B cell (primary cell): ENCODE data around the gene CEP295NL. TPM values are rescaled to one million over a fixed set of nuclear protein-coding genes. Genes with fewer than 3 reads are reported as not detected.

ENCODE experiments used
- ATAC-seq: fragments of 200-7000 bp; cut with Tn5 transposase; one replicate; pipeline ENCODE4 v1.10.0; 2021; ENCODE audit warnings: low read depth, mild to moderate bottlenecking, moderate number of reproducible peaks, moderate library complexity
- CTCF ChIA-PET: fragments of 350-600 bp; sonication (Branson Sonifier 250); formaldehyde crosslinking; loops from one replicate; lab custom pipeline; 2021; ENCODE audit warnings: antibody characterized with exemption, inconsistent platforms; lab: Charles Lee
- POLR2A ChIA-PET: fragments of 350-600 bp; sonication (Branson Sonifier 250); formaldehyde crosslinking; loops from one replicate; lab custom pipeline; 2021; ENCODE audit warnings: antibody characterized with exemption; lab: Charles Lee
- DNase-seq: peaks from one replicate; pipeline ENCODE4 v3.0.0; 2013
- H2AFZ ChIP-seq: 2 replicates; pipeline ENCODE4 v1.6.1; 2012; ENCODE audit warnings: mild to moderate bottlenecking, low read depth, low read length; ENCODE audit not compliant: insufficient read depth, poor library complexity, severe bottlenecking
- H3K27ac ChIP-seq, 2 donors: 1 replicate in 1 of 2; 2 replicates in 1 of 2; pipeline ENCODE4 v1.5.1; 2012 to 2013; ENCODE audit warnings: low read length in 2 of 2, mild to moderate bottlenecking in 2 of 2, moderate library complexity in 1 of 2
- H3K27me3 ChIP-seq, 4 experiments: fragments of 200-600 bp in 1 of 4; sonication (generic) in 1 of 4; replicated peaks in 1 of 4; 1 replicate in 2 of 4; 2 replicates in 2 of 4; pipeline versions ENCODE4 v1.6.1 to v1.7.0; 2013 to 2016; ENCODE audit warnings: low read length in 3 of 4, mild to moderate bottlenecking in 2 of 4, mixed read lengths in 1 of 4, moderate library complexity in 1 of 4; ENCODE audit not compliant: insufficient read depth in 4 of 4, control insufficient read depth in 3 of 4; ENCODE audit errors: control extremely low read depth in 1 of 4
- H3K36me3 ChIP-seq, 2 experiments: replicated peaks in 1 of 2; 1 replicate in 1 of 2; 2 replicates in 1 of 2; pipeline versions ENCODE4 v1.6.1 to v1.7.1; 2013; ENCODE audit warnings: low read length in 1 of 2; ENCODE audit not compliant: insufficient read depth in 2 of 2, control insufficient read depth in 1 of 2; ENCODE audit errors: control extremely low read depth in 1 of 2, extremely low read depth in 1 of 2
- H3K4me1 ChIP-seq, 2 donors: fragments of 200-600 bp in 1 of 2; sonication (generic) in 1 of 2; 1 replicate in 1 of 2; 2 replicates in 1 of 2; pipeline versions ENCODE4 v1.5.1 to v1.6.1; 2013 to 2017; ENCODE audit warnings: low read length in 2 of 2; ENCODE audit not compliant: control insufficient read depth in 2 of 2, insufficient read depth in 2 of 2
- H3K4me2 ChIP-seq: replicated peaks from 2 replicates; pipeline ENCODE3; 2012; ENCODE audit warnings: mild to moderate bottlenecking, low read depth, low read length; ENCODE audit not compliant: poor library complexity, severe bottlenecking
- H3K4me3 ChIP-seq, 5 experiments: fragments of 200-600 bp in 1 of 5; sonication (generic) in 1 of 5; 1 replicate in 3 of 5; 2 replicates in 2 of 5; pipeline versions ENCODE4 v1.5.1 to v1.7.0; 2011 to 2016; ENCODE audit warnings: low read length in 4 of 5, mild to moderate bottlenecking in 4 of 5, low read depth in 2 of 5, control low read depth in 1 of 5, moderate library complexity in 1 of 5; ENCODE audit not compliant: insufficient read depth in 1 of 5; ENCODE audit errors: control extremely low read depth in 1 of 5, extremely low read depth in 1 of 5
- H3K79me2 ChIP-seq: fragments of 200-600 bp; sonication (generic); one replicate; pipeline ENCODE4 v1.6.0; 2016; ENCODE audit warnings: low read length; ENCODE audit not compliant: control insufficient read depth, insufficient read depth
- H3K9ac ChIP-seq: fragments of 200-600 bp; sonication (generic); 2 replicates; pipeline ENCODE4 v1.6.1; 2017; ENCODE audit warnings: mild to moderate bottlenecking, low read length, moderate library complexity
- H3K9me3 ChIP-seq, 3 donors: one replicate each; pipeline versions ENCODE4 v1.6.1 to v1.7.1; 2013; ENCODE audit warnings: low read length in 2 of 3; ENCODE audit not compliant: control insufficient read depth in 2 of 3, insufficient read depth in 1 of 3; ENCODE audit errors: control extremely low read depth in 1 of 3
- H4K20me1 ChIP-seq: 2 replicates; pipeline ENCODE4 v1.6.0; 2012; ENCODE audit warnings: mild to moderate bottlenecking, low read length; ENCODE audit not compliant: insufficient read depth, control insufficient read depth, poor library complexity, severe bottlenecking
- H3K27ac Mint-ChIP-seq: one replicate; pipeline ENCODE4 v1.8.0; 2021; ENCODE audit warnings: mixed read lengths
- H3K27me3 Mint-ChIP-seq: one replicate; pipeline ENCODE4 v1.8.0; 2021; ENCODE audit warnings: mixed read lengths
- H3K4me1 Mint-ChIP-seq: one replicate; pipeline ENCODE4 v1.8.0; 2021; ENCODE audit warnings: mixed read lengths
- H3K4me3 Mint-ChIP-seq: one replicate; pipeline ENCODE4 v1.8.0; 2021; ENCODE audit warnings: mixed read lengths
- H3K9me3 Mint-ChIP-seq: one replicate; pipeline ENCODE4 v1.8.0; 2022; ENCODE audit warnings: mixed read lengths; ENCODE audit not compliant: insufficient read depth
- CTCF ChIP-seq: fragments of 200-600 bp; IDR thresholded peaks from one replicate; pipeline ENCODE4 v1.8.0; 2022; ENCODE audit warnings: antibody characterized with exemption, mild to moderate bottlenecking
- EZH2 ChIP-seq: IDR thresholded peaks from 2 replicates; pipeline ENCODE4 v1.6.1; 2012; ENCODE audit warnings: borderline replicate concordance, low read depth, mild to moderate bottlenecking, moderate library complexity, low read length; ENCODE audit not compliant: insufficient read depth, poor library complexity, severe bottlenecking
- WGBS: methylation state at CpG from one replicate; pipeline ENCODE4 v1.1.5; 2013; ENCODE audit warnings: missing lambda C conversion rate; ENCODE audit not compliant: insufficient coverage; 5-methylcytosine and 5-hydroxymethylcytosine counted together
- intact Hi-C: fragments of 100-400 bp; cut with micrococcal nuclease; formaldehyde crosslinking; loops from one replicate; pipeline ENCODE4 v1.10.0; 2022
- polyA plus RNA-seq: library from polyadenylated mRNA; depleted of rRNA; stranded (reverse); fragments of >200 nt; gene quantifications from 2 replicates; pipeline ENCODE4 v1.2.3, GENCODE V29; 2012
- total RNA-seq, 2 donors: library from RNA; stranded (reverse); fragments of 120-200 nt in 1 of 2; gene quantifications; 1 replicate in 1 of 2; 2 replicates in 1 of 2; pipeline versions ENCODE4 v1.2.3 to v1.2.4, GENCODE V29; 2013 to 2022

Gene CEP295NL
- total and polyA plus RNA-seq, 2 donors (not counting 1 experiment from before 2014, with no cell fraction given): 0.09 to 1.3 TPM

- ATAC-seq (no peak), DNase-seq (no peak)
- H3K27ac ChIP-seq: no peak overlapping the region
- no peaks in the 10 kb centered on the region for H3K4me1 ChIP-seq
- Mint-ChIP-seq H3K27ac (no peak overlapping the region), H3K4me3 (no peak overlapping the region), H3K9me3 (no peaks in the 10 kb centered on the region), H3K27me3 (no peaks in the 10 kb centered on the region), H3K4me1 (peaks cover 2% of the 10 kb centered on the region)
- no peak for TF ChIP-seq EZH2
- no peak for TF ChIP-seq CTCF
- H2AFZ ChIP-seq: no peak overlapping the region
- no peak overlapping the region for H3K9ac ChIP-seq
- 86% methylated on average over 6 of the region's 6 CpGs for WGBS
- CTCF ChIA-PET: interaction anchor here (1.4 kb wide), 1 partner anchor 30 kb away, joined by 3 read pairs; no protein-coding TSS in a partner anchor
- H3K79me2 ChIP-seq: no peaks in the 10 kb centered on the region
- peaks cover 0 to 9% (median 0%) of the 10 kb centered on the region in 4 experiments for H3K27me3 ChIP-seq
- no peaks in the 10 kb centered on the region for H3K9me3 ChIP-seq
- no peaks in the 10 kb centered on the region for H4K20me1 ChIP-seq
- intact Hi-C loops: no loop called here
- H3K4me2 ChIP-seq: no peak overlapping the region
- no peaks in the 10 kb centered on the region for H3K36me3 ChIP-seq
- H3K4me3 ChIP-seq: no peak overlapping the region
- POLR2A ChIA-PET: interaction anchor here (1.8 kb wide), 1 partner anchor 10 kb away, joined by 7 read pairs; no protein-coding TSS in a partner anchor
Measured at GRCh38 chr17:78940708-78941107, 37.7 kb upstream of the CEP295NL start.

DNA sequence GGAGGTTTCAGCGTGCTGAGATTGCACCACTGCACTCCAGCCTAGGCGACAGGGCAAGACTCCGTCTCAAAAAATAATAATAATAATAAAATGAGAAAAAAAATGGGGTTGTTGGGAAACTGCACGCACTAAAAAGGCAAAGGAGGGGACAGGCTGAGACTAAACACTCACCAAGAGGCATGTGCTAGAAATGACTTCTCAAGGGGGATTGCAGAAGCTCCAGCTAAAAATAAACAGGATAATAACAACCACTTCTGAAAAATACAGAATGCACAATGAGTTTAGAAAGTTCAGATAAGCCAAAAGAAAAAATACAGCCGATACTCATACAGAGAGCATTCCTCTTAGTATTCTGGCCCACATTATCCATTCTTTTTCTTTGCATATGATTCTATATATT lies 37.3 kb upstream of the CEP295NL start:
- Mint-ChIP-seq H3K4me1 (peaks cover 2% of the 10 kb centered on the region), H3K27me3 (peaks cover 3% of the 10 kb centered on the region), H3K4me3 (no peak overlapping the region), H3K27ac (no peak overlapping the region), H3K9me3 (no peaks in the 10 kb centered on the region)
- Histone ChIP-seq H2AFZ (no peak overlapping the region), H3K36me3 (no peaks in the 10 kb centered on the region), H3K9me3 (no peaks in the 10 kb centered on the region), H4K20me1 (no peaks in the 10 kb centered on the region), H3K79me2 (no peaks in the 10 kb centered on the region), H3K4me2 (no peak overlapping the region), H3K4me3 (no peak overlapping the region), H3K27me3 (peaks cover 0 to 9% (median 0%) of the 10 kb centered on the region in 4 experiments), H3K27ac (no peak overlapping the region), H3K9ac (no peak overlapping the region), H3K4me1 (no peaks in the 10 kb centered on the region)
- ChIA-PET POLR2A (no interaction called here), CTCF (interaction anchor here (1.4 kb wide), 1 partner anchor 31 kb away, joined by 3 read pairs; no protein-coding TSS in a partner anchor)
- ATAC-seq (no peak), DNase-seq (no peak)
- intact Hi-C loops: no loop called here
- WGBS: no CpG with 5 or more reads among the region's 5 CpGs
- TF ChIP-seq EZH2 (no peak), CTCF (no peak)
